GM12872 (cell line): ENCODE measurements around the gene FAM53B.

Experiments used
- TF ChIP-seq, protein P1 (sequence below): IDR thresholded peaks from 3 replicates; pipeline ENCODE4 v1.5.1; 2011; ENCODE audit warnings: low read depth, mild to moderate bottlenecking, low read length, moderate library complexity; ENCODE audit not compliant: insufficient read depth

Gene FAM53B

DNA sequence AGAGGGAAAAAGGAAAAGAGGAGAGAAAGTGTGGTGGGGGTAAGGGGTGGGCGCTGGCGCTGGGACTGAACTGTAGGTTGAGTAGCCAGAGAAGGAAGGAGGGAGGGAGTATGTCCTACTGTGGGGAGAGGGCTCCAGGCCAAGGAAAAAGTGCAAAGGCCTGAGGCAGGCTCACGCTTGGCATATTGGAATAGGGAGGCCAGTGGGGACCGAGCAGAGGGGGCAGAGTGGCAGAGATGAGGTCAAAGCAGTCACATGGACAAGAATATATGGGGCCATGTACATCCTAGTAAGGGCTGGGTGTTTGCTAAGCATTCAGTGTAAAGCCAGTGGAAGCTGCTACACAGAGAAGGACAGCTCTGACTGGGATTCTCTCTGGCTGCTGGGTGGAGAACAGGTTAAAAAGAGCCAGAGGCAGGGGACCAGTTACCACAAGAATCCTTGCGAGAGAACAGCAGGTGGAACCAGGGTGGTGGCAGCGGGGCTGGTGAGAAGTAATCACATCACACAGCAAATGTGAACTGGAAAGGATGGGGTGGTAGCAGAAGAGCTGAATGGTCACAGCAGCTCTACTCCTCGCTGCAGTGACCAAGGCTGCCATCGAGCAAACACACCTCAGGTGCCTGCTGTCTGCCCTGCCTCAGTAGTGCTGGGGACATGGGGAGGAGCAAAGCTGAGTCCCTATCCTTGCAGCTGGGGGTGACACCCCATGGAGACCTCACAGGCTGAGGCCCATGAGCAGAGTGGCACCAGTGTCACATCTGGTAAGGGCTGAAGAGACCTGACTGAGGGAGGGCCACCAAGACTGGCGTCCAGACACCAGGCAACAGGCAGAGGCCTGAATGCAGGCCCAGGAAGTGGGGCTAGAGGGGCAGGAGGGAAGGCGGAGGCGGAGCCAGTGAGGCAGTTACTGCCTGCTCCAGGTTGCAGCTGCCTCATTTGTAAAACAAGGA, 39.5 kb downstream of the FAM53B start:
- TF ChIP-seq, protein P1, sequence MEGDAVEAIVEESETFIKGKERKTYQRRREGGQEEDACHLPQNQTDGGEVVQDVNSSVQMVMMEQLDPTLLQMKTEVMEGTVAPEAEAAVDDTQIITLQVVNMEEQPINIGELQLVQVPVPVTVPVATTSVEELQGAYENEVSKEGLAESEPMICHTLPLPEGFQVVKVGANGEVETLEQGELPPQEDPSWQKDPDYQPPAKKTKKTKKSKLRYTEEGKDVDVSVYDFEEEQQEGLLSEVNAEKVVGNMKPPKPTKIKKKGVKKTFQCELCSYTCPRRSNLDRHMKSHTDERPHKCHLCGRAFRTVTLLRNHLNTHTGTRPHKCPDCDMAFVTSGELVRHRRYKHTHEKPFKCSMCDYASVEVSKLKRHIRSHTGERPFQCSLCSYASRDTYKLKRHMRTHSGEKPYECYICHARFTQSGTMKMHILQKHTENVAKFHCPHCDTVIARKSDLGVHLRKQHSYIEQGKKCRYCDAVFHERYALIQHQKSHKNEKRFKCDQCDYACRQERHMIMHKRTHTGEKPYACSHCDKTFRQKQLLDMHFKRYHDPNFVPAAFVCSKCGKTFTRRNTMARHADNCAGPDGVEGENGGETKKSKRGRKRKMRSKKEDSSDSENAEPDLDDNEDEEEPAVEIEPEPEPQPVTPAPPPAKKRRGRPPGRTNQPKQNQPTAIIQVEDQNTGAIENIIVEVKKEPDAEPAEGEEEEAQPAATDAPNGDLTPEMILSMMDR: no peak

DNA sequence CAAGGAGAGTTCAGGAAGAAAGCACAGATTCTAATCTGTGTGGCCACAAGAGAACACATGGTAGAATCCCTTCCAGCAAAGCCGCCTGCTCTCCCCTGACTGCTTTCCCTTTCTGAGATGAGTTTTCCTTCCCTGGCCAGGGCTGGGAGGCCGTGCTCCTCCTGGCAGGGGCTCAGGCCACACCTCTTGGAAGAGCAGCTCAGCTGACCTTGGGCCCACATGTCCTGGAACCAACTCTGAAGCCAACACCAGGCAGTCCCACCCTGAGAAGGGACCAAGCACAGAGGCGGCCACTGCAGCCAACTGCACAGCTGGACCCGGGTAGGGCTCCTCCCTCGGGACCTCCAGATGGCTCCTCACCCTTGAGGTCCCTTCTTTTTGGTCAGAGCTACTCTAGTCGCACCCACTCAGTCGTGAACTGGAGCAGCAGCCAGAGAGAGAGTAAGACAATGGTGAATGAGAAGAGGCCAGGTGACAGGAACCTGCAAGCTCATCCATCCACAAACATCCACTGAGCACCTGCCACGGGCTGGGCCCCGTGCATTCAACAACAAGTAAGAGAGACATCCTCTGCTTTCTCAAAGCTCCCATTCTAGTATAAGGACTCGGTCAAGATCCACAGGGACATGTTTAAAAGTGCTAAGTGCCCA, 40.3 kb downstream of the FAM53B start:
- TF ChIP-seq, protein P1: no peak

DNA sequence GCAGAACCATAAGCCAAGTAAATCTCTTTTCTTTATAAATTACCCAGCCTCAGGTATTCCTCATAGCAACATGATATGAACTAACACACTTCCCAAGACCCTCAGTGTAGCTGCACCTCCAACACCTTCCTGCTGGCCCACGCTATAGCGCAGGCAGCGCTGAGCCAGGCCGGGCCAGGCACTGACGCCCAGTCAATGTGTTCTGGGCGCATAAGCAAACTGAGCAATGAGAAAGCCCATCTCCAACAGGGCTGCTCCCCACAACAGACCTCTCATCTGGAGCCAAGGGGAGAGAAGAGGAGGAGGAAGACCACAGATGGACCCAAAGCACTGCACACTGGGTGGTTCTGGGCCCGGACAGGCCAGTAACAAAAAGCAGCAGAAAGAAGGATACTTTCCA, 40.8 kb downstream of the FAM53B start:
- TF ChIP-seq, protein P1: no peak

DNA sequence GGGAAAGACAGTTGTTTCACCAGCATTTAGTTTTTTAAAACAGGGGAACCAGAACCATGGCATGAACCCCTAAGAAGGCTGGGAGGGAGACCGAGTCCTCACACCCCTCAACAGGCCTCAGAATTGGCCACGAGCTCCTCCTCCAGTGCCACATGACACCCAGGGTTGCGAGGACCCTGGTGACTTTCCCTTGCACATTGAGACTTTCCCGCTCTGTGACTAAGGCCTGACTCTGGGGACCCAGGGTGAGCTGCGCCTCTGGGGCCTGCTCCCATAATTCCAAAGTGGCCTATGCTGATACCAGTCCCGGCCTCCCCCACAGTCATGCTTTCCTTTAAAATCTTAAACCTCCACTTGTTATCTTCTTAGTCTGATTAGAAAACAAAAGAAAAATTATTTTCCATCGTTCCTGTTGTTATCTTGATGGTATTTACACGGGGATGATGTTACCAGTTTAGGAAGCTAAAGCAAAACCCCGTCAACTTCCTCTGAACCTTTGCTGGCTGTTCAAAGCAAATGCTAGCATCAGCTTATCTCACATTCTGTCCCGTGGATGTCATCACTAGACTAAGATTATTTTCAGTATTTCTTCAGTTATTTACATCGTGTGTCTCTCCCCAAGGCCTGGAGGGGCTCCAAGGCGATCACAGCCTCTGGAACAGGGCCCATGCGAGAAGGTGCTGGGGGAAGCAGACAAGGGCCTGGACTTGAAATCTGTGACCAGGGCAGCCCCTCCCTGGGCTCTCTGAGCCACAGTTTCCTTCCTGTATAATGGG, 42.1 kb downstream of the FAM53B start:
- TF ChIP-seq, protein P1: no peak

DNA sequence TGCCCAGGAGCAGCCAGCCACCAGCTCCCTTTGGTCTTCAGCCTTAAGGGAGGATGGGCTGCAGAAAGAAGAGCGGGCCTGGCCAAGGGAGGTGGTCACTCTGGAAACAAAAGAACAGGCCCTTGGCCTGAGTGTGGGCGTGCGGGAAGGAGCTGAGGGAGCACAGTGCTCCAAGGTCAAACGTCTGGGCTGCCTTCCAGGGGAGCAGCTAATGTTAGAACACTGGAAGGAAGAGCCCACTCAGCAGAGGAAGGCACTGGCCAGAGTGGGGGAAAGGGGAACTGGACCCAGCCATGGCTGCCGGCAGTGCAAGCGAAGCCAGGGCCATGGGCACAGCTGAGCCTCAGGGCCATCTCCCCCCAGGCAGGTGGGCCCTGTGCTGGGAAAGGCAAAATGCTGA, 42.7 kb downstream of the FAM53B start:
- TF ChIP-seq, protein P1: no peak

DNA sequence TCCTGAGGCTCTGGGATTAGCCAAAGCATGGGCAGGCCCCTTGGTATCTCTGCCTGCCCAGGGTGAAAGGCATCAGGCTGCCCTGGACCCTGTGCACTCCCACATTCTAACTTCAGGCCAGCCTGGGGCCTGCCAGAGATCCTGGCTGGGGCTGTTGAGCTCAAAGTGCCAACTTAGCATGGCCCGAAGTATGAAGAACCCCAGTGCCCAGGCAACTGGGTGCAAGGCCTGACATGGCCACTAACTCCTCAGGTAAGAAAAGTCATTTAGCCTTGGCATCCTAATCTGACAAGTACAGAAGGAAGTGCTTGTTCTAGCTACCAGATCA, 43.2 kb downstream of the FAM53B start:
- TF ChIP-seq, protein P1: no peak

DNA sequence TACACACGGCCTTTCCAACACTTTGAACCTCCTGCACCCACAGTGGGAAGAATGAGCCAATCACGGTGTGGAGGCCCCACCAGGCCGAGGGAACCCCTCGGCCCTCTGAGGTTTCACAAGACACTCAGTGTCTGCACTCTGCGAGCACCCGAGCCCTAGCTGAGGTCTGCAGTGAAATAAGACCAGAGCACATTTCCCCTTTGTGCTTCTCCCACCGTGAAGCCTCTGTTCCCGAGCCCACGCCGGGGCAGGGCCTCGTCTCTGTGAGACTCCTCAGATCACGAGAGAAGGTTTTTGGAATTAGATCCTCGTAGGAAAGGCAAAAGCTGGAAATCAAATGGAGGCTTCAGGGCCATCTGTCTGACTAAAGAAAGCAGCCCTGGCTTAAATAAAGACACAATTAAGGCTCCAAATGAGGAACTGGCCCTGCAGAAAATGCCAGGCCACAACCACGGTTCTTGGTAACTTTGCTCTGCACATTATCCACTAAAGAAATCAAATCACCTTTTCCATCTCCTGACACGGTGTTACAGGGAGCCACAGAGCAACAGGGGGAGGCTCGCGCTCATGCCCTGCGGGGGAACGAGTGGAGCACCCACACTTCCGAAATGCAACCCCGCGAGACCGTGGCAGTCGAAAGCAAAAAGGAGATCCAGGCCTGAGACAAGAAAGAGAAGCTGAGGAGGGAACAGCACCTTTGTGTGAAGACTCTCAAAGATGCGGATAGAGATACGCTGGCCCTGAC, 43.7 kb downstream of the FAM53B start:
- TF ChIP-seq, protein P1: no peak
